ENCODE measurements around the gene LILRA1. TPM values are rescaled to one million over a fixed set of nuclear protein-coding genes. Genes with fewer than 3 reads are reported as not detected.
"Not testable (repeated sequence)": the region's sequence is repeated elsewhere in the genome, so short reads cannot be mapped to it uniquely, and the experiment has no call there.

LILRA1 gene
- total RNA-seq, 2 experiments from 2014 or later, result not detected

DNA sequence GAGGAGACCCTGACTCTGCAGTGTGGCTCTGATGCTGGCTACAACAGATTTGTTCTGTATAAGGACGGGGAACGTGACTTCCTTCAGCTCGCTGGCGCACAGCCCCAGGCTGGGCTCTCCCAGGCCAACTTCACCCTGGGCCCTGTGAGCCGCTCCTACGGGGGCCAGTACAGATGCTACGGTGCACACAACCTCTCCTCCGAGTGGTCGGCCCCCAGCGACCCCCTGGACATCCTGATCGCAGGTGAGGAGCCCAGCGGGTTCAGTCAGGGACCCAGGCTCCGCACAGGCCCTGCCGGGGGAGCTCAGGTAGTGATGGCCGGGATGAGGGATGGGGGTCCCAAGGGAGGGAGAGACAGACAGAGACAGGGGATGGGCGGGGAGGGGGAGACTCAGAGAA is 39.1 kb downstream of the LILRA1 start:
- H3K79me2 ChIP-seq (ENCODE audit: insufficient read depth, low read depth, low read length); DNase-seq (ENCODE audit: low spot score); BruUV-seq (replicated peaks); H3K36me3 ChIP-seq (ENCODE audit: insufficient read depth, low read length); CTCF ChIA-PET (ENCODE audit: unreplicated experiment); H3K4me1 ChIP-seq (ENCODE audit: insufficient read depth, low read length, poor library complexity, severe bottlenecking); H2AFZ ChIP-seq (ENCODE audit: low read length); H3K4me3 ChIP-seq (ENCODE audit: low read depth, low read length, poor library complexity, severe bottlenecking); H4K20me1 ChIP-seq (ENCODE audit: insufficient read depth, low read length); POLR2A ChIA-PET; H3K9me3 ChIP-seq (ENCODE audit: low read length); H3K4me2 ChIP-seq (ENCODE audit: low read length); H3K27ac ChIP-seq (ENCODE audit: low read depth, low read length, poor library complexity, severe bottlenecking); H3K9me2 ChIP-seq (ENCODE audit: insufficient read depth, low read length): not testable (repeated sequence)
- intact Hi-C loops (cut with micrococcal nuclease; ENCODE audit: unreplicated experiment), result loop anchor here (10.0 kb wide), 1 partner anchor 338 kb away; no protein-coding TSS in a partner anchor

DNA sequence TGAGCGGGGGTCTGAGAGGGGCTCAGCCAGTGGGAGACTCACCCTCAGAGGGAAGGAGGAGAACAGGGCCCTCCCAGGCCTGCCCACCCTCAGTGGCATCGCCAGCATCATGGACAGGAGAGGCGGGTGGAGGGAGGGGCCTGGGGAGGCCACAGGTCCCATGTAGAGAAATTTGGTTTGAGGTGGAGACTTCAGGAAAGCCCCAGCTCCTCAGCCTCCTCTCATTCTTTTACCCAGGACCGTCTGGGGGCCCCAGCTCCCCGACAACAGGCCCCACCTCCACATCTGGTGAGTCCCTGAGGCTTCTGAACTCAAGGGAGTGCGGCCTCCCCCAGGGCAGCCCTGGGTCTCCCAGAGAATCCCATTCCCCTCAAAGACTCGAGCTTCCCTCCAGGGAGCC is 40.0 kb downstream of the LILRA1 start:
- Histone ChIP-seq H3K9me2 (ENCODE audit: insufficient read depth, low read length) (no peaks in the 10 kb centered on the region), H4K20me1 (ENCODE audit: insufficient read depth, low read length) (no peaks in the 10 kb centered on the region), H3K9me3 (ENCODE audit: low read length) (no peaks in the 10 kb centered on the region), H2AFZ (ENCODE audit: low read length) (no peak overlapping the region), H3K36me3 (ENCODE audit: insufficient read depth, low read length) (no peaks in the 10 kb centered on the region), H3K79me2 (ENCODE audit: insufficient read depth, low read depth, low read length) (no peaks in the 10 kb centered on the region), H3K4me3 (ENCODE audit: low read depth, low read length, poor library complexity, severe bottlenecking) (no peak overlapping the region), H3K27ac (ENCODE audit: low read depth, low read length, poor library complexity, severe bottlenecking) (no peak overlapping the region), H3K4me1 (ENCODE audit: insufficient read depth, low read length, poor library complexity, severe bottlenecking) (no peaks in the 10 kb centered on the region), H3K4me2 (ENCODE audit: low read length) (no peak overlapping the region)
- CTCF ChIA-PET (ENCODE audit: unreplicated experiment), result no interaction called here
- no peak for DNase-seq (ENCODE audit: low spot score)
- BruUV-seq (replicated peaks), result no TSS peak
- TF ChIP-seq EZH2phosphoT487 (IDR thresholded peaks at IDR 0.05; ENCODE audit: borderline replicate concordance, low read depth, low read length) (no peak), CTCF (conservative IDR thresholded peaks at IDR 0.05; ENCODE audit: low read length) (no peak)
- POLR2A ChIA-PET, result interaction anchor here (0.5 kb wide), 1 partner anchor 268 kb away, joined by 4 read pairs; no protein-coding TSS in a partner anchor
- intact Hi-C loops (cut with micrococcal nuclease; ENCODE audit: unreplicated experiment), result loop anchor here (10.0 kb wide), 1 partner anchor 339 kb away; no protein-coding TSS in a partner anchor

- not testable (repeated sequence) for H3K36me3 ChIP-seq (ENCODE audit: insufficient read depth, low read length); BruUV-seq (replicated peaks)
Measured at GRCh38 chr19:54636081-54636480, 42.6 kb downstream of the LILRA1 start.

GRCh38 chr19:54638683-54639082 is 45.3 kb downstream of the LILRA1 start:
- no peaks in the 10 kb centered on the region for H3K9me2 ChIP-seq (ENCODE audit: insufficient read depth, low read length)
- BruUV-seq (replicated peaks), result no TSS peak
- no peaks in the 10 kb centered on the region for H3K9me3 ChIP-seq (ENCODE audit: low read length)
- TF ChIP-seq EZH2phosphoT487 (IDR thresholded peaks at IDR 0.05; ENCODE audit: borderline replicate concordance, low read depth, low read length) (no peak), CTCF (conservative IDR thresholded peaks at IDR 0.05; ENCODE audit: low read length) (no peak)
- H3K4me3 ChIP-seq (ENCODE audit: low read depth, low read length, poor library complexity, severe bottlenecking), result no peak overlapping the region
- no peak overlapping the region for H3K4me2 ChIP-seq (ENCODE audit: low read length)
- H3K36me3 ChIP-seq (ENCODE audit: insufficient read depth, low read length), result no peaks in the 10 kb centered on the region
- POLR2A ChIA-PET, result no interaction called here
- intact Hi-C loops (cut with micrococcal nuclease; ENCODE audit: unreplicated experiment), result loop anchor here (10.0 kb wide), 1 partner anchor 344 kb away; no protein-coding TSS in a partner anchor
- no peaks in the 10 kb centered on the region for H3K4me1 ChIP-seq (ENCODE audit: insufficient read depth, low read length, poor library complexity, severe bottlenecking)
- H3K79me2 ChIP-seq (ENCODE audit: insufficient read depth, low read depth, low read length), result no peaks in the 10 kb centered on the region
- no peak overlapping the region for H2AFZ ChIP-seq (ENCODE audit: low read length)
- CTCF ChIA-PET (ENCODE audit: unreplicated experiment), result no interaction called here
- no peaks in the 10 kb centered on the region for H4K20me1 ChIP-seq (ENCODE audit: insufficient read depth, low read length)
- no peak for DNase-seq (ENCODE audit: low spot score)
- no peak overlapping the region for H3K27ac ChIP-seq (ENCODE audit: low read depth, low read length, poor library complexity, severe bottlenecking)

More at GRCh38 chr19:54636081-54636480, 42.6 kb downstream of the LILRA1 start:
- H2AFZ ChIP-seq (ENCODE audit: low read length); H4K20me1 ChIP-seq (ENCODE audit: insufficient read depth, low read length); H3K9me2 ChIP-seq (ENCODE audit: insufficient read depth, low read length); CTCF ChIA-PET (ENCODE audit: unreplicated experiment); H3K4me1 ChIP-seq (ENCODE audit: insufficient read depth, low read length, poor library complexity, severe bottlenecking); DNase-seq (ENCODE audit: low spot score); H3K9me3 ChIP-seq (ENCODE audit: low read length); H3K4me3 ChIP-seq (ENCODE audit: low read depth, low read length, poor library complexity, severe bottlenecking); POLR2A ChIA-PET; H3K27ac ChIP-seq (ENCODE audit: low read depth, low read length, poor library complexity, severe bottlenecking); H3K79me2 ChIP-seq (ENCODE audit: insufficient read depth, low read depth, low read length); H3K4me2 ChIP-seq (ENCODE audit: low read length): not testable (repeated sequence)
- intact Hi-C loops (cut with micrococcal nuclease; ENCODE audit: unreplicated experiment), result loop anchor here (10.0 kb wide), 1 partner anchor 341 kb away; no protein-coding TSS in a partner anchor

DNA sequence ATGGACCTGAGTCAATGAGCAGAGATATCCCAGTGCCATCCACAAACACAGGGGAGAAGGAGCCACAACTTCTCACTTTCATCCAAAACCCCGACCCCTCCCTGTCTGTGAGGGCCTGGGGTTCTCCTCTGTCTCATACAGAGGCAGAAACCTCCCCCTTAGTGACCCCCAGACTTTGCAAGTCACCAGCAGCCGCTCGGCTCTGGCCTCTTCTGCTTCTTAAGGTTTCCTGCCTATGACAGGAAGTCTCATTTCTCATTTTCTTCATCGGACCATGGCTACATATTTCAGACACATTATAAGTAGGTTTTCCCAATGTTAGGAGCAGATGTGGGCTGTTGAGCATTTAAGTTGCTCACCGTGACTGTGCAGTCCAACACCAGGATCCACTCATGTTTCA is 49.5 kb downstream of the LILRA1 start:
- intact Hi-C loops (cut with micrococcal nuclease; ENCODE audit: unreplicated experiment); H3K9me2 ChIP-seq (ENCODE audit: insufficient read depth, low read length); H3K4me2 ChIP-seq (ENCODE audit: low read length); H4K20me1 ChIP-seq (ENCODE audit: insufficient read depth, low read length); CTCF ChIA-PET (ENCODE audit: unreplicated experiment); H3K27ac ChIP-seq (ENCODE audit: low read depth, low read length, poor library complexity, severe bottlenecking); POLR2A ChIA-PET; DNase-seq (ENCODE audit: low spot score); H2AFZ ChIP-seq (ENCODE audit: low read length); H3K4me1 ChIP-seq (ENCODE audit: insufficient read depth, low read length, poor library complexity, severe bottlenecking); H3K4me3 ChIP-seq (ENCODE audit: low read depth, low read length, poor library complexity, severe bottlenecking); H3K9me3 ChIP-seq (ENCODE audit: low read length); H3K79me2 ChIP-seq (ENCODE audit: insufficient read depth, low read depth, low read length); BruUV-seq (replicated peaks); H3K36me3 ChIP-seq (ENCODE audit: insufficient read depth, low read length): not testable (repeated sequence)

All from OCI-LY7 (cell line).